SK-N-SH treated with all-trans-retinoic acid at 6 μM for 48 hours (cell line): ENCODE results near the gene RTL10.

Experiments
- ATAC-seq: fragments of 200-7000 bp; cut with Tn5 transposase; 3 replicates; pipeline ENCODE4 v1.9.1; 2020; ENCODE audit warnings: mild to moderate bottlenecking, moderate library complexity
- ARNTL ChIP-seq: fragments of 450-650 bp; formaldehyde crosslinking; IDR thresholded peaks from 2 replicates; pipeline ENCODE4 v1.5.0; 2020; ENCODE audit warnings: low read depth, mild to moderate bottlenecking, moderate library complexity, borderline replicate concordance
- BACH2 ChIP-seq: fragments of 250-450 bp; sonication (Bioruptor Pico); IDR thresholded peaks from 2 replicates; pipeline ENCODE4 v1.9.0; 2021; ENCODE audit warnings: mild to moderate bottlenecking, borderline replicate concordance
- CSDC2 ChIP-seq: fragments of 250-450 bp; sonication (Bioruptor Pico); IDR thresholded peaks from 2 replicates; pipeline ENCODE4 v1.5.0; 2020; ENCODE audit warnings: mild to moderate bottlenecking, moderate library complexity
- CSRNP3 ChIP-seq: fragments of 250-450 bp; sonication (Bioruptor Pico); IDR thresholded peaks from 2 replicates; pipeline ENCODE4 v1.5.1; 2021; ENCODE audit warnings: mild to moderate bottlenecking, moderate library complexity
- ESRRG ChIP-seq: fragments of 250-450 bp; sonication (Bioruptor Pico); IDR thresholded peaks from 2 replicates; pipeline ENCODE4 v1.6.1; 2021; ENCODE audit warnings: mild to moderate bottlenecking
- GLIS3 ChIP-seq: fragments of 250-450 bp; sonication (Bioruptor Pico); IDR thresholded peaks from 2 replicates; pipeline ENCODE4 v1.5.0; 2020; ENCODE audit warnings: mild to moderate bottlenecking, moderate library complexity
- ISL1 ChIP-seq: fragments of 250-450 bp; sonication (Bioruptor Pico); IDR thresholded peaks from 2 replicates; pipeline ENCODE4 v2.1.2; 2022; ENCODE audit warnings: mild to moderate bottlenecking, moderate library complexity
- OSR1 ChIP-seq: fragments of 250-450 bp; sonication (Bioruptor Pico); IDR thresholded peaks from 2 replicates; pipeline ENCODE4 v1.8.0; 2022; ENCODE audit warnings: moderate library complexity, mild to moderate bottlenecking, inconsistent platforms
- PATZ1 ChIP-seq: fragments of 250-450 bp; sonication (Bioruptor Pico); IDR thresholded peaks from 2 replicates; pipeline ENCODE4 v1.8.0; 2020; ENCODE audit warnings: mild to moderate bottlenecking, moderate library complexity, borderline replicate concordance
- PPARA ChIP-seq: fragments of 250-450 bp; sonication (Bioruptor Pico); IDR thresholded peaks from 2 replicates; pipeline ENCODE4 v1.5.0; 2020; ENCODE audit warnings: mild to moderate bottlenecking, borderline replicate concordance
- RARB ChIP-seq: fragments of 250-450 bp; sonication (Bioruptor Pico); IDR thresholded peaks from 2 replicates; pipeline ENCODE4 v1.8.0; 2021; ENCODE audit warnings: mild to moderate bottlenecking, moderate library complexity
- SNAI2 ChIP-seq: fragments of 250-450 bp; sonication (Bioruptor Pico); IDR thresholded peaks from 2 replicates; pipeline ENCODE4 v1.5.0; 2020; ENCODE audit warnings: mild to moderate bottlenecking, moderate library complexity
- TCF4 ChIP-seq: fragments of 250-450 bp; sonication (Bioruptor Pico); IDR thresholded peaks from 2 replicates; pipeline ENCODE4 v1.8.0; 2021; ENCODE audit warnings: mild to moderate bottlenecking, moderate library complexity, borderline replicate concordance
- ZFP3 ChIP-seq: fragments of 250-450 bp; sonication (Bioruptor Pico); IDR thresholded peaks from 2 replicates; pipeline ENCODE4 v1.5.0; 2020; ENCODE audit warnings: mild to moderate bottlenecking, moderate library complexity
- ZNF8 ChIP-seq: fragments of 450-650 bp; formaldehyde crosslinking; IDR thresholded peaks from 2 replicates; pipeline ENCODE4 v1.5.0; 2020; ENCODE audit warnings: mild to moderate bottlenecking, moderate library complexity
- TF ChIP-seq, protein P1 (sequence below): fragments of 250-450 bp; sonication (Bioruptor Pico); IDR thresholded peaks from 2 replicates; pipeline ENCODE4 v1.5.0; 2020; ENCODE audit warnings: mild to moderate bottlenecking, moderate library complexity
- TF ChIP-seq, protein P2 (sequence below): fragments of 250-450 bp; sonication (Bioruptor Pico); IDR thresholded peaks from 2 replicates; pipeline ENCODE4 v1.5.1; 2020; ENCODE audit warnings: low read depth, mild to moderate bottlenecking, moderate library complexity
- TF ChIP-seq, protein P3 (sequence below): fragments of 250-450 bp; sonication (Bioruptor Pico); IDR thresholded peaks from 2 replicates; pipeline ENCODE4 v1.8.0; 2021; ENCODE audit warnings: low read depth, mild to moderate bottlenecking, moderate library complexity, borderline replicate concordance

Gene RTL10

DNA sequence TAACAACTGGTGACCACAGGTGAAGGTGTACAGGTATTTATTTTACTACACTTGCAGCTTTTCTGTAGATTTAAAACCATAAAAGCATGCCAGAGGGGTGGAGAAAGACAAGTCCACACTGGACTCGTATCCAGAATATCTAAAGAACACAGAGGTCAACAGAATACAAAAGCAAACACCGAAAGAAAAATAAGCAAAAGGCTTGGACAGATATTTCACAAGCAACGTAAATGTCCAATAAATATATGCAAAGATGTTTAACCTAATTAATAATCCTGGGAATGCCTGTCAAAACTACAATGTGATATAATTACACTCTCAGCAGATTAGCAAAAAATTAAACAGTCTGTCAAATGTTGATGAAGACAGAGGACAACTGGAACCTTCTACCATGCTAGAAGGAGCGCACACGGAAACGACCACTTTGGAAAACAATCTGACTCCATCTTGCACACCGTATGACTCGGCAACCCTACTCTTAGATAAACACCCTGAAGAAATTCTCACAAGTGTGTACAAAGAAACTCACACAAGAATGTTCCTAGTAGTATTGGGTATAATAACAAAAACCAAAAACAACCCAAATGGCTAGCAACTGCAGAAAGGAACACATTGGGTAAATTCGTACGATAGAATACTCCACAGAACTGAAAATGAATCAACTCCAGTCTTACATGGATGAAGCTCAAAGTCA, 27.2 kb downstream of the RTL10 start:
- ATAC-seq, result no peak
- no peak for TF ChIP-seq CSRNP3 (CRISPR knock-in tag)

GRCh38 chr22:19826619-19826950, 28.1 kb downstream of the RTL10 start:
- ATAC-seq, result no peak
- TF ChIP-seq CSDC2 (CRISPR knock-in tag), result no peak
- TF ChIP-seq PATZ1, result no peak
- no peak for TF ChIP-seq GLIS3 (CRISPR knock-in tag)
- TF ChIP-seq, protein P1, sequence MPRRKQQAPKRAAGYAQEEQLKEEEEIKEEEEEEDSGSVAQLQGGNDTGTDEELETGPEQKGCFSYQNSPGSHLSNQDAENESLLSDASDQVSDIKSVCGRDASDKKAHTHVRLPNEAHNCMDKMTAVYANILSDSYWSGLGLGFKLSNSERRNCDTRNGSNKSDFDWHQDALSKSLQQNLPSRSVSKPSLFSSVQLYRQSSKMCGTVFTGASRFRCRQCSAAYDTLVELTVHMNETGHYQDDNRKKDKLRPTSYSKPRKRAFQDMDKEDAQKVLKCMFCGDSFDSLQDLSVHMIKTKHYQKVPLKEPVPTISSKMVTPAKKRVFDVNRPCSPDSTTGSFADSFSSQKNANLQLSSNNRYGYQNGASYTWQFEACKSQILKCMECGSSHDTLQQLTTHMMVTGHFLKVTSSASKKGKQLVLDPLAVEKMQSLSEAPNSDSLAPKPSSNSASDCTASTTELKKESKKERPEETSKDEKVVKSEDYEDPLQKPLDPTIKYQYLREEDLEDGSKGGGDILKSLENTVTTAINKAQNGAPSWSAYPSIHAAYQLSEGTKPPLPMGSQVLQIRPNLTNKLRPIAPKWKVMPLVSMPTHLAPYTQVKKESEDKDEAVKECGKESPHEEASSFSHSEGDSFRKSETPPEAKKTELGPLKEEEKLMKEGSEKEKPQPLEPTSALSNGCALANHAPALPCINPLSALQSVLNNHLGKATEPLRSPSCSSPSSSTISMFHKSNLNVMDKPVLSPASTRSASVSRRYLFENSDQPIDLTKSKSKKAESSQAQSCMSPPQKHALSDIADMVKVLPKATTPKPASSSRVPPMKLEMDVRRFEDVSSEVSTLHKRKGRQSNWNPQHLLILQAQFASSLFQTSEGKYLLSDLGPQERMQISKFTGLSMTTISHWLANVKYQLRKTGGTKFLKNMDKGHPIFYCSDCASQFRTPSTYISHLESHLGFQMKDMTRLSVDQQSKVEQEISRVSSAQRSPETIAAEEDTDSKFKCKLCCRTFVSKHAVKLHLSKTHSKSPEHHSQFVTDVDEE (CRISPR knock-in tag), result no peak
- TF ChIP-seq ARNTL (CRISPR knock-in tag), result no peak
- TF ChIP-seq, protein P2, sequence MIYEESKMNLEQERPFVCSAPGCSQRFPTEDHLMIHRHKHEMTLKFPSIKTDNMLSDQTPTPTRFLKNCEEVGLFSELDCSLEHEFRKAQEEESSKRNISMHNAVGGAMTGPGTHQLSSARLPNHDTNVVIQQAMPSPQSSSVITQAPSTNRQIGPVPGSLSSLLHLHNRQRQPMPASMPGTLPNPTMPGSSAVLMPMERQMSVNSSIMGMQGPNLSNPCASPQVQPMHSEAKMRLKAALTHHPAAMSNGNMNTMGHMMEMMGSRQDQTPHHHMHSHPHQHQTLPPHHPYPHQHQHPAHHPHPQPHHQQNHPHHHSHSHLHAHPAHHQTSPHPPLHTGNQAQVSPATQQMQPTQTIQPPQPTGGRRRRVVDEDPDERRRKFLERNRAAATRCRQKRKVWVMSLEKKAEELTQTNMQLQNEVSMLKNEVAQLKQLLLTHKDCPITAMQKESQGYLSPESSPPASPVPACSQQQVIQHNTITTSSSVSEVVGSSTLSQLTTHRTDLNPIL (CRISPR knock-in tag), result no peak
- no peak for TF ChIP-seq ISL1 (CRISPR knock-in tag)
- TF ChIP-seq RARB (CRISPR knock-in tag), result no peak
- TF ChIP-seq ZNF8 (CRISPR knock-in tag), result no peak
- TF ChIP-seq ZFP3 (CRISPR knock-in tag), result no peak
- no peak for TF ChIP-seq CSRNP3 (CRISPR knock-in tag)
- no peak for TF ChIP-seq ESRRG (CRISPR knock-in tag)
- TF ChIP-seq, protein P3, sequence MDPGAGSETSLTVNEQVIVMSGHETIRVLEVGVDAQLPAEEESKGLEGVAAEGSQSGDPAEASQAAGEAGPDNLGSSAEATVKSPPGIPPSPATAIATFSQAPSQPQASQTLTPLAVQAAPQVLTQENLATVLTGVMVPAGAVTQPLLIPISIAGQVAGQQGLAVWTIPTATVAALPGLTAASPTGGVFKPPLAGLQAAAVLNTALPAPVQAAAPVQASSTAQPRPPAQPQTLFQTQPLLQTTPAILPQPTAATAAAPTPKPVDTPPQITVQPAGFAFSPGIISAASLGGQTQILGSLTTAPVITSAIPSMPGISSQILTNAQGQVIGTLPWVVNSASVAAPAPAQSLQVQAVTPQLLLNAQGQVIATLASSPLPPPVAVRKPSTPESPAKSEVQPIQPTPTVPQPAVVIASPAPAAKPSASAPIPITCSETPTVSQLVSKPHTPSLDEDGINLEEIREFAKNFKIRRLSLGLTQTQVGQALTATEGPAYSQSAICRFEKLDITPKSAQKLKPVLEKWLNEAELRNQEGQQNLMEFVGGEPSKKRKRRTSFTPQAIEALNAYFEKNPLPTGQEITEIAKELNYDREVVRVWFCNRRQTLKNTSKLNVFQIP, result no peak
- no peak for TF ChIP-seq SNAI2 (CRISPR knock-in tag)
- no peak for TF ChIP-seq TCF4 (CRISPR knock-in tag)
- no peak for TF ChIP-seq PPARA (CRISPR knock-in tag)
- TF ChIP-seq BACH2 (CRISPR knock-in tag), result no peak

DNA sequence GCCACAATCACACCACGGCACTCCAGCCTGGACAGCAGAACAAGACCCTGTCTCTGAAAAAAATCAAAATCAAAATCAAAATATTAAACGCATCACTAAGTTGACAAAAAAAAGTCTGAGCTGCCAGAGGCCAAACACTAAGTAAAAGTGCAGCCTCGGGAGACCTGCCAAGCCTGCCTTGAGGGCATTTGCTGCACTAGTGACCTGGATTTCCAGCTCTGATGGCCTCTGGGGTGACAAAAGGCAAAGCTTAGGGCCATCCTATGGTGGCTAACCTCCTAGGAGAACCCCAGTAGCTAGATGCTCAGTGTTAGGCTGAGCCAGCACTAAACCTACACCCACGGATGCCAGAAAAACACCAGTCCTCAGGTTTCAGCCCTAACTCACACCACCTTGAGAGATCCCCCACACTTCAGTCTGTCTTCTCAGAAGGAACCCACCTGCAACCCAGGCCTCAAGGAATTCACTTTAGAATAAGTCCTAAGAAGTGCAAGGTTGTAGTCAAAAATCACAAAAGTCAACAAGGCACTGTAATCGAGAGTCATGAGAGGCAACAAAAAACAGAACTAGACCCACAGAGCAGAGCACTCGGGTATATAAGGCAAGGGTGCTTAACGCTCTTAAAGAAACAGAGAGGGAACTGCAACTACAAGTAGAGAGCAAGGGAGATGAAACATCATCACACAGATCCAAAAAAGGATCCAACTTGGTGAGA, 28.6 kb downstream of the RTL10 start:
- no peak for ATAC-seq
- TF ChIP-seq ZNF8 (CRISPR knock-in tag), result no peak
- no peak for TF ChIP-seq CSRNP3 (CRISPR knock-in tag)
- TF ChIP-seq, protein P3, result no peak
- TF ChIP-seq ESRRG (CRISPR knock-in tag), result no peak
- no peak for TF ChIP-seq RARB (CRISPR knock-in tag)
- no peak for TF ChIP-seq OSR1
- no peak for TF ChIP-seq CSDC2 (CRISPR knock-in tag)
- no peak for TF ChIP-seq PATZ1
